Measurements from ENCODE around the gene ATXN1.
"Not testable (repeated sequence)": the region's sequence is repeated elsewhere in the genome, so short reads cannot be mapped to it uniquely, and the experiment has no call there.

Gene ATXN1

GRCh38 chr6:16624636-16625290 is 136.5 kb downstream of the ATXN1 start:
- in situ Hi-C loops (cut with MboI; ENCODE audit: low sequenced_read_pairs), result no loop called here

GRCh38 chr6:16623731-16624130 is 137.5 kb downstream of the ATXN1 start:
- in situ Hi-C loops (cut with MboI; ENCODE audit: low sequenced_read_pairs), result no loop called here

- in situ Hi-C loops (cut with MboI; ENCODE audit: low sequenced_read_pairs), result no loop called here
Observed at GRCh38 chr6:16623029-16623653, 138.1 kb downstream of the ATXN1 start.

GRCh38 chr6:16622193-16622592 is 139.1 kb downstream of the ATXN1 start:
- in situ Hi-C loops (cut with MboI; ENCODE audit: low sequenced_read_pairs), result no loop called here

GRCh38 chr6:16621002-16621401 is 140.3 kb downstream of the ATXN1 start:
- in situ Hi-C loops (cut with MboI; ENCODE audit: low sequenced_read_pairs), result no loop called here

GRCh38 chr6:16619777-16620176 is 141.5 kb downstream of the ATXN1 start:
- in situ Hi-C loops (cut with MboI; ENCODE audit: low sequenced_read_pairs), result no loop called here

- in situ Hi-C loops (cut with MboI; ENCODE audit: low sequenced_read_pairs), result no loop called here
Observed at GRCh38 chr6:16618962-16619361, 142.3 kb downstream of the ATXN1 start.

- in situ Hi-C loops (cut with MboI; ENCODE audit: low sequenced_read_pairs), result not testable (repeated sequence)
Observed at GRCh38 chr6:16615215-16615614, 146.0 kb downstream of the ATXN1 start.

GRCh38 chr6:16614143-16614542 is 147.1 kb downstream of the ATXN1 start:
- in situ Hi-C loops (cut with MboI; ENCODE audit: low sequenced_read_pairs), result not testable (repeated sequence)

GRCh38 chr6:16613504-16613903 is 147.8 kb downstream of the ATXN1 start:
- in situ Hi-C loops (cut with MboI; ENCODE audit: low sequenced_read_pairs), result not testable (repeated sequence)

- in situ Hi-C loops (cut with MboI; ENCODE audit: low sequenced_read_pairs), result no loop called here
Observed at GRCh38 chr6:16608444-16608843, 152.8 kb downstream of the ATXN1 start.

GRCh38 chr6:16602035-16602434 is 159.2 kb downstream of the ATXN1 start:
- in situ Hi-C loops (cut with MboI; ENCODE audit: low sequenced_read_pairs), result no loop called here

- in situ Hi-C loops (cut with MboI; ENCODE audit: low sequenced_read_pairs), result no loop called here
Observed at GRCh38 chr6:16600701-16601100, 160.6 kb downstream of the ATXN1 start.

GRCh38 chr6:16600026-16600425 is 161.2 kb downstream of the ATXN1 start:
- in situ Hi-C loops (cut with MboI; ENCODE audit: low sequenced_read_pairs), result no loop called here

GRCh38 chr6:16596616-16597331 is 164.5 kb downstream of the ATXN1 start:
- in situ Hi-C loops (cut with MboI; ENCODE audit: low sequenced_read_pairs), result no loop called here

- in situ Hi-C loops (cut with MboI; ENCODE audit: low sequenced_read_pairs), result no loop called here
Observed at GRCh38 chr6:16595514-16596120, 165.6 kb downstream of the ATXN1 start.

- in situ Hi-C loops (cut with MboI; ENCODE audit: low sequenced_read_pairs), result no loop called here
Observed at GRCh38 chr6:16594849-16595248, 166.4 kb downstream of the ATXN1 start.

- in situ Hi-C loops (cut with MboI; ENCODE audit: low sequenced_read_pairs), result no loop called here
Observed at GRCh38 chr6:16592223-16592911, 168.9 kb downstream of the ATXN1 start.

GRCh38 chr6:16591396-16592222 is 169.7 kb downstream of the ATXN1 start:
- in situ Hi-C loops (cut with MboI; ENCODE audit: low sequenced_read_pairs), result no loop called here

GRCh38 chr6:16585805-16586204 is 175.5 kb downstream of the ATXN1 start:
- in situ Hi-C loops (cut with MboI; ENCODE audit: low sequenced_read_pairs), result no loop called here
